GM04503 (cell line): Measurements from ENCODE around the gene DCLRE1C.
A peak's percentile ranks its signal among the peaks of the same experiment; 100 is the strongest.
"Not testable (repeated sequence)": the region's sequence is repeated elsewhere in the genome, so short reads cannot be mapped to it uniquely, and the experiment has no call there.

Experiments used
- DNase-seq: peaks from one replicate; pipeline ENCODE4 v3.0.0-alpha.2; 2012; ENCODE audit warnings: low read depth

The DCLRE1C gene

DNA sequence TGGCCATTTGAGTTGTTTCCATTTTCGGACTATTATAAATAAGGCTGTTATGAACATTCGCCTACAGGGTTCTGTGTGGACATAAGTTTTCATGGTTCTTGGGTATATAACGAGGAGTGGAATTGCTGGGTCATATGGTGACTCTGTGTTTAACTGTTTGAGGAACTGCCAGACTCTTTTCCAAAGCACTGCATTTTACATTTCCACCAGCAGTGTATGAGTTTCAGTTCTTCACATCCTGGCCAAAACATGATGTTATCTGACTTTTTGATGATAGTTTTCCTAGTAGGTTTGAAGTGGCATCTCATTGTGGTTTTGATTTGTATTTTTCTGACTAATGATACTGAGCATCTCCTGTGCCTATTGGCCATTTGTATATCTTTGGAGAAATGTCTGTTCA, 69.8 kb downstream of the DCLRE1C start:
- no peak for DNase-seq

DNA sequence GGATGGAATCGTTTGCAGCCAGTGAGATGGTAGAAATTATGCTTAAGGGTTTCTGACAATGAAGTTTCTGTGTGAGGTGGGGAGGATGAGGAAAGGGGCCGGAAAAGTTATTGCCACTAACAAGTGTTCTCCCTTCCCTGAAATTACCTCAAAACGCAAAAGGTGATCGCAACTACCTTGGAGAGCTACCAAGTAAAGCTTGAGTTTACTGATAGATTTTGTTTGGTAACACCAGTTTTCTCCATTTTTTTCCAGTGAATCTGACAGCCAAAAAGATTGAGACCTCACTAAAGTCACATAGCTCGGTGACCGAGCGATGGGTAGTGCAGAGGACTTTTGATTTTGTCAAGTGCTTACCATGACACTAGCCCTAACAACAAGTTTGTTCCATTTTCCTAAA, 73.7 kb downstream of the DCLRE1C start:
- no peak for DNase-seq

DNA sequence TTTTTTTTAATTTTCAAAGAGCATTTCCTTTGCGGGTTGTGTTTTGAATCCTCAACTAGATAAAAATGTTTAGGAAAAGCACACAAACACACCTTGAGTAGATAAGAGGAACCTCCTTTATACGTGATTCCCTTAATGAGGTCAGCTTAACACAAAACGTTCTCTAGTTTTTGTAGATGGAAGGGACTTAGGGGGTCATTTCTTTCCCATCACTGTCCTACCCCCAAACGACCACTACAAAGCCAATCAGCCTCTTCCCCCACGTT, 74.0 kb downstream of the DCLRE1C start:
- DNase-seq: no peak

DNA sequence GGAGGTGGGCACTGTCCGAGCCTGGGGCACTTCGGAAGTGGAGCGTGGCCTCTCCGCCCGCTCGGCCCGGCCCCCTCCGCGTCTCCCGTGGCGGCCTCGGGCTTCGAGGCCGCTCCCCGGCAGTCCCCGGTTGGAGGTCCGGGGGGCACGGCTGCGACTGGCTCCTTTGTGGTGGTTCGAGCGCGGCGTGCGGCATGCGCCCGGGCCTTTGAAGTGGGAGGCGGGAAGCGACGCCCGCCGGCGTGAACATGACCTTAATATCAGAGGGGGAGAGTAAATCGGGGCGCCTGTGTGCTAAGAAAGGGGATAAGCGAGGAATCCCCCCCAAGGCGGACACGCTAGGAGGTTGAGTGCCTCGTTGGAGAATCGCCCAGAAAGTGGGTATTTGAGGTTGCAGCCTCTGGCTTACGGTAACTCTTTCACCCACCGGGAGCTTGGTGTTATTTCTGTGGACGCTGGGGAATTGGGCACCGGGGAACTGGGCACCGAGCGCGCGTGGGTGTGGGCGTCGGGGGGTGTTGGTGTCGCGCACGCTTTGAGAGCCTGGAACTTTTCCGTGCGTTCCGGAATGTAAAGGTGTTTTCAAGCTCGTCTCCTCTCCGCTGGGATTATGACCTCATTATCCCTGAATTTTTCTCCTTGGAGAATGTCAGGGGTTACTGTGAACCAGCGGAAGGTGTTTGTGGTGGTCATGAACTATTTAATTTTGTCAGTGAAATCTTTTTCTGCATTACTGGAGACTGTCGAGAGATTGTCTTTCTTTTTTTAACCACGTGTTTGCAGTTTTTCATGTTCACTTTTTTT, 74.6 kb downstream of the DCLRE1C start:
- DNase-seq: no peak

DNA sequence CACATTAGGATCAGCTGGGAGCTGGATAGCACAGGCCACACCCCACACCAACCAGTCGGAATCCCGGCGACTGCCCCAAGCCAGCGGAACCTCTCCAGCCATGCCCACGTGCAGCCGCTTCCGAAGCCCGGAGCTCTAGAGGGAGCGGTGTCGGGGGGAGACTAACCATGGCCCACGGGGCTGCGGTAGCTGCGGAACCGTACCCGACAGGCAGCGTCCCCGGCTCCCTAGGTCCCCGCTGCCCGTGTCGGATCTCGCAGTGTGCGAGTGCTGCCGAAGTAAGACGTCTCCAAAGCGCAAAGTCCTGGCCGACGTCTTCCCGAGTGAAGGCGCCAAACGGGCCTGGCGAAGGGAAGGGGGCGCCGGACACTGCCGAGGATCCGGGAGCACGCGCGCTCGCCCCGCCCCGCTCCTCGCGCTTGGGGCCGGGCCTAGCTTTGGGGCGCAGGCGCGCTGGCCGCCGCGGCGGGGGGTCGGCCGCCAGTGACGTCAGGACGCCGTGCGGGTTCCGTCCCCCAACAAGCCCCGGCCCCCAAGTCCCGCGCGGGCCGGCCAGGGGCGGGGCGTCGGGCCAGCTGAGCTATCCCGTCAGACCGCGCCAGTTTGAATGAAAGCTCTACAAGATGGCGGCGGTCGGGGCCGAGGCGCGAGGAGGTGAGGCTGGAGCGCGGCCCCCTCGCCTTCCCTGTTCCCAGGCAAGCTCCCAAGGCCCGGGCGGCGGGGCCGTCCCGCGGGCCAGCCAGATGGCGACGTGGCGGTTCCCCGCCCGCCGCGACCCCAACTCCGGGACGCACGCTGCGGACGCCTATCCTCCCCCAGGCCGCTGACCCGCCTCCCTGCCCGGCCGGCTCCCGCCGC, 75.4 kb downstream of the DCLRE1C start, which contains the start of gene SUV39H2:
Gene SUV39H2 (plus strand): TSS at position 601 of the 858 bp plus-strand sequence. CDS start 23 bp downstream, at position 624.
- peak; percentile 56 for DNase-seq

DNA sequence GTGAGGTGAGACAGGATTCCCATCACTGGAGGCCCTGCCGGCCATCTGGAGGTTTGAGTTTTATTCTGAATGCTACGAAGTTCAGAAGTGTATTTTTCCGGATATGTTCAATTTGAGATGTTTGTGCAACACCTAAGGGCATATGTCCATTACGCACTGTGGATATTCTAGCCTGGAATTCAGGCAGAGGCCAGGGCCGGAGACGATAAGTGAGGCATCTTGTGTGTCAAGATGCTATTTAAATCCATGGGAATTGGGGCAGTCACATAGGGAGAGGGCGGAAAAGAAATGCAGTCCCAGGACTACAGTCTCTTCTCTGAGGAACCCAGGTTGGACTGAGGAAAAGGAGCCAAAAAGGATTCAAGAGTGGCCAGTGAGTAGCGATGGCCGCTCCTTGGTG, 77.1 kb downstream of the DCLRE1C start:
- DNase-seq: no peak

DNA sequence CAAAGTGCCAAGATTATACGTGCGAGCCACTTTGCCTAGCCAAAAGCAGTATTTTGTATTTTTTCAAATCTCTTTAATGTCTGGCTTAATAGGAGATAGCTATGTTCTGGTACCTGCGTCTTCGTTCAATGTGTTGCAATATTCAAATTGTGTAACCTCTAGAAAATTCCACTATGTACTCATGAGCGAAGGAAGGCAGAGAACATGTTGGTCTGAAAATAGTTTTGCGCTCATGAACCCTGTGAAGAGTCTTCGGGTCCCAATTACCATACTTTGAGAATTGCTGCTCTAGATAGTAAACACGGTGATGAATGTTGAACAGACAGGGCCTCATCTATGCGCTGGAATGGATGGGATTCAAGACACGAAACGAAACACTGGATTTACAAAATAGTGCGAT, 78.0 kb downstream of the DCLRE1C start:
- DNase-seq: no peak

DNA sequence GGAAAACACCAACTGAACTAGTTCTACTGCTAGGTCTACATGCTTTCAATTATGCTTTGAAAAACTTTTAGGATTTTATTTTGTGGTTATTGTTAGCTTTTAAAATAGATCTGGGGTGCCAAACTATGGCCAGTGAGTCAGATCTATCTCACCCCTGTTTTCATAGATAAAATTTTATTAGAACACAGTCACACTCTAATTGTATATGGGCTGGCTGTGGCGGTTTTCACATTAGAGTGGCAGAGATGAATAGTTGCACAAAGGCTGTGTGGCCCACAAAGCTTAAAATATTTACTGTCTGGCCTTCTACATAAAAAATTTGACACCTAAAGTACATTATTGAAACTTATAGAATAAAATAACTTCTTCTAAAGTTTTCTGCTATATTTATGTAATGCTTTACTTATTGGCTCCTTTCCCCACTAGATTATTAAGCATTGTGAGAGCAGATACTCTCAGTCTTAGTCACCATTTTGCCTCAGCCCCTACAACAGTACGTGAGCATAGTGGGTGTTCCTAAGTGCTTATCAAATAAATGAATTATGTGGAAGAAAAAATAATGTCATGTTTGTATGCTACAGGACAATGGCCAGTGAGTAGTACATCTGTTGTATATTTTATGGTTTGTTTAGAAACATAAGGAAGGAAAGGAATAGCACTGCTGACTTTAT, 80.7 kb downstream of the DCLRE1C start:
- DNase-seq: peak; percentile 33

DNA sequence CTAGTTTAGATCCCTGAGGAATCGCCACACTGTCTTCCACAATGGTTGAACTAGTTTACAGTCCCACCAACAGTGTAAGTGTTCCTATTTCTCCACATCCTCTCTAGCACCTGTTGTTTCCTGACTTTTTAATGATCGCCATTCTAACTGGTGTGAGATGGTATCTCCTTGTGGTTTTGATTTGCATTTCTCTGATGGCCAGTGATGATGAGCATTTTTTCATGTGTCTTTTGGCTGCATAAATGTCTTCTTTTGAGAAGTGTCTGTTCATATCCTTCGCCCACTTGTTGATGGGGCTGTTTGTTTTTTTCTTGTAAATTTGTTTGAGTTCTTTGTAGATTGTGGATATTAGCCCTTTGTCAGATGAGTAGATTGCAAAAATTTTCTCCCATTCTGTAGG, 89.0 kb downstream of the DCLRE1C start:
- not testable (repeated sequence) for DNase-seq

DNA sequence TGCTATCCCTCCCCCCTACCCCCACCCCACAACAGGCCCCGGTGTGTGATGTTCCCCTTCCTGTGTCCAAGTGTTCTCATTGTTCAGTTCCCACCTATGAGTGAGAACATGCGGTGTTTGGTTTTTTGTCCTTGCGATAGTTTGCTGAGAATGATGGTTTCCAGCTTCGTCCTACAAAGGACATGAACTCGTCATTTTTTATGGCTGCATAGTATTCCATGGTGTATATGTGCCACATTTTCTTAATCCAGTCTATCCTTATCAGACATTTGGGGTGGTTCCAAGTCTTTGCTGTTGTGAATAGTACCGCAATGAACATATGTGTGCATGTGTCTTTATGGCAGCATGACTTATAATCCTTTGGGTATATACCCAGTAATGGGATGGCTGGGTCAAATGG, 89.4 kb downstream of the DCLRE1C start:
- not testable (repeated sequence) for DNase-seq

DNA sequence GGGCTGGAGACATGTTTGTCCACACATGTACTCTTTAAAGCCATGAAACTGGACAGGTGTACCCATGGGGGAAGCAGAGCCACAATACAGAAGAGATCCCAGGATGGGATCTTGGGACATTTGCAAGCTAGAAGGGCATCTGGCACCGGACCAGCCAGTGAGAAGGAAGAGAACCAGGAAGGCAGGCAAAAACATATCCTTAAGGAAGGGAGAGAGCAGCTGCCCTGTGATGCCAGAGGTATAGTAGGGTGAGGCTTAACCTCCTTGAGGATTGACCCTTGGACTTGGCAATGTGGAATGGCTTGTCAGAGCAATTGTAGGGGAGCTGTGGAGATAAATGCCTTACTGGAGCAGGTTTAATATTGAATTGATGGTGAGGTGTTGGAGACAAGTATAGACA, 93.1 kb downstream of the DCLRE1C start:
- no peak for DNase-seq

DNA sequence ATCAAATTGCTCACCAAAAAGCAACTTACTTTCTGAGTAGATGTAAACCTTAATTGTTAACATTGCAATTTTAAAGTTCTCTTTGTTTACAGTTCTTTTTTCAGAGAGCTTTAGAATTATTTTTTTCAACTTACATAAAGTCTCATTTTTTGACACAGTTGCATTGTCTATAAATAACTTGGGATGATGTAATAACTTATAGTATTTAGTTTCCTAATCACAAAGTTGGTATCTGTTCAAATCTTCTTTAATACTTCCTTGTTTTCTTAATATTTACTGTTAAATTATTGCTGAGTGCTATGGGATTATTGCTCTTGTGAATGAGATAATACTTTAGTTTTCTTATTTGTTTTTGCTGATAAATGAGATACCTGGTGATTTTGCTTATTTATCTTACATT, 94.1 kb downstream of the DCLRE1C start:
- no peak for DNase-seq

DNA sequence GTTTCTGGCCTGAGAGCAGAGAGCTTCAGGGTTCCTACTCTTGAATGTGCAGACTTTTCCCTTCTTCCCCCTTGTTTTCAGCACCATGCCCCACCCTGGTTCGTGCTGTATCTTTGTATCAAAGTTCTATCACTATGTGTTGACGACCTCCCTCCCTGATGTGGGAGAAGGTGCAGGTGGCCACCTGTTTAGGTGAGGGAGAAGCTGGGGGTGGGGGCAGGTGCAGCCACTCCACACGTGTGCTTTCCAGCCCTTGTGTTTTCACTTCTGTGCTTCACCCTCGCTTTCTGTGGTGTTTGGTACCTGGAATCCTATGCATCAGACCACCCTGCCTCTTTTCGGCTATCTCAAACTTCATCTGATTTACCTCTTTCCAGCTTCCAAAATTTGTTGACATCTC, 94.9 kb downstream of the DCLRE1C start:
- DNase-seq: no peak

DNA sequence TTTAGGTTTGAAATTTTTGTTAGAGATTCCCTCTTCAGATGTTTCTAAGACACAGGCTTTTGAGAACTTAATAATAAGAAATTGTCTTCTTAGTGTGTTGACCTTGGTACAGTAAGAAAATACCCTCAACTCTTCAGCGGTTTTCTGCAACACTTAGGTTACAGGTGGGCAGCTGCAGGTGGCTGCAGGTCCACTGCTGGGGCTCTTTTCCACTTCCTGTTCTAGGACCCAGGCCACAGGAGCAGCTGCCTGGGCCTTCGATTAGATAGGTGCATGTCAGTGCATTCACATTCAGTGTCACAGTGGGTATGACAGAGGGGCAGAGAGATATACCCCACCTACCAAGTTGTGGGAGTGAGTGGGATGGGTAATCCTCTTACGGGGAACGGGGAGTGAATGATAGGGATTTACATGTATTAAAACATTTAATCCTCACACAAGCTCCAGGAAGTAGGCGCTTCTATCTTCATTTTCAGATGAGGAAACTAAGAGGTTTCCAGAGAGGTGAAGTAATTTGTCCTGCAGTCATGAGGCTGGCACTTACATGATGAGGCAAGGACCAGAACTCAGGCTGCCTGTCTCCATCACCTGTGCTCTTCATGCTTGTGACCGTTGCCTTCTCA, 95.4 kb downstream of the DCLRE1C start:
- DNase-seq: no peak

DNA sequence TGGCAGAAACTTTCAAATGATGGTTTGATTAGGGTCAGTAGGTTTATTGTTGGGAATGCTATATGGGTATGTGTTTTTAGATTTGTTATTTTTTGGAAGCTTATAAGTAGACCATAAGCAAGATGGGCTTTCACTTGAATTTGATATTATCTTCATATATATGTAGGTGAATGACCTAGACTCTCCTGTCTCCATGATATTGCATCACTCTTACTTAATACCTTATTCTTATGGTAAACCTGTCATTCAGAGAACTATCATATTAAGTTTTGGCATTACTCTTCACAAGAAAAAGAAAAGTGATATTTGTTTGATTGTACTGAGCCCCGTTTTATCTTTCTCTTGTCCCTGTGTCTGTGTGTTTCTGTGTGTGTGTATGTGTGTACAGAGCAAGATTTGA, 98.4 kb downstream of the DCLRE1C start:
- DNase-seq: no peak

DNA sequence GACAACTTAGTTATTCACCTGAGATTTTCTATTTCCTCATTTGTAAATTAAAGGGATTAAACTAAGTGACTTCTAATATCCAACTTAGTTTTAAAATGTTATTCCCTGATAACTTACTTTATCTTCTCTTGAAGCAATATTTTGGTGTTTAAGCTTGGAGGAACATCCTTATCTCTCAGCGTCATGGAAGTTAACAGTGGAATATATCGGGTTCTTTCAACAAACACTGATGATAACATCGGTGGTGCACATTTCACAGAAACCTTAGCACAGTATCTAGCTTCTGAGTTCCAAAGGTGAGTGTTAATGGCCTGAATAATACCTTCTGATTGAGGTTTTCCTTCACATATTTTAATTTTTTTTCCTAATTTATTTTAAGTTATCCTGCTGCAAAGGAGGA, 101.7 kb downstream of the DCLRE1C start:
- DNase-seq: no peak
